GM19397 (cell line): Measurements from ENCODE around the gene MANEA.
A peak's percentile ranks its signal among the peaks of the same experiment; 100 is the strongest.
"Not testable (repeated sequence)": the region's sequence is repeated elsewhere in the genome, so short reads cannot be mapped to it uniquely, and the experiment has no call there.

Experiments used
- ATAC-seq: cut with Tn5 transposase; IDR thresholded peaks from one replicate; pipeline ENCODE4 v1.9.1; 2021; ENCODE audit warnings: mild to moderate bottlenecking, moderate library complexity; ENCODE audit not compliant: unreplicated experiment

MANEA gene, protein sequence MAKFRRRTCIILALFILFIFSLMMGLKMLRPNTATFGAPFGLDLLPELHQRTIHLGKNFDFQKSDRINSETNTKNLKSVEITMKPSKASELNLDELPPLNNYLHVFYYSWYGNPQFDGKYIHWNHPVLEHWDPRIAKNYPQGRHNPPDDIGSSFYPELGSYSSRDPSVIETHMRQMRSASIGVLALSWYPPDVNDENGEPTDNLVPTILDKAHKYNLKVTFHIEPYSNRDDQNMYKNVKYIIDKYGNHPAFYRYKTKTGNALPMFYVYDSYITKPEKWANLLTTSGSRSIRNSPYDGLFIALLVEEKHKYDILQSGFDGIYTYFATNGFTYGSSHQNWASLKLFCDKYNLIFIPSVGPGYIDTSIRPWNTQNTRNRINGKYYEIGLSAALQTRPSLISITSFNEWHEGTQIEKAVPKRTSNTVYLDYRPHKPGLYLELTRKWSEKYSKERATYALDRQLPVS

DNA sequence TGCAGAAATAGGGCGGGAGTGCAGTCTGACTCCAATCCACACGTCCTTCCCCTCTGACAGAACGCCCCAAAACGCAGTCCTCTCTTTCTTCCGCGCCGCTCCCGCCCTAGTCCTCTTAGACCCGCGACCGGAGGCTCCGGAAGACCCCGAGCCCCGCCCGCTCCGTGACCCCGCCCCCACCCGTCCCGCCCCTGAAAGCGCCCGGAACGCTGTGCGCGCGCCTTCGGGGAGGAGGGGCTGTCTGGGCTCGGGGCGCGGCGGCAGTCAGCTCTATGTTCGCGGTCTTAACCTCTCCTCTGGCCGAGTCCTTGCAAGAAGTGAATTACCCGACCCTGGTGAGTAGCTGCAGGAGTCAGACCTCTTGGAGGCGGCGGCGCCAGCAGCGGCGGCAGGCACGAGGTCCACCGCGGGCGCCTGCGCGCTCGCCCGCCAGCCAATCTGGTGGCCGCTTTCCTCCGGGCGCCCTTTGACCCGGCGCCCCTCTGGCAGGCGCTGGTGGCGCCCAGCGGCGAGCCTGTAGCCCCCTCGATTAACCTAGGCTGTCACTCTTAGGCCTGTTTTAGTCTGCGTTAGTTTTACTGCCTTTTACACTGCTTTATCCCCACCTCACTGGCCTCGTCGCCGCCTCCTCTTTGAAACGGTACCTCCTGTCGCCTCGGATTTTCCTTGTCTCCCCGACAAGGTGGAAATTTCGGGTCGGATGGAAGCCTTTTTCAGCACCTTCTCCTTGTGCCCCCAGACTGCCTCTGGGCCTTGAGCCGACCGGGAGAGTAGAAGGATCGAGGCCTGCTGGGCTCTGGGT is at the start of gene MANEA:
Gene MANEA (plus strand): TSS at position 232 of the 802 bp plus-strand sequence. CDS start 8,905 bp downstream, outside the sequence.
- peak; percentile 85 for ATAC-seq

DNA sequence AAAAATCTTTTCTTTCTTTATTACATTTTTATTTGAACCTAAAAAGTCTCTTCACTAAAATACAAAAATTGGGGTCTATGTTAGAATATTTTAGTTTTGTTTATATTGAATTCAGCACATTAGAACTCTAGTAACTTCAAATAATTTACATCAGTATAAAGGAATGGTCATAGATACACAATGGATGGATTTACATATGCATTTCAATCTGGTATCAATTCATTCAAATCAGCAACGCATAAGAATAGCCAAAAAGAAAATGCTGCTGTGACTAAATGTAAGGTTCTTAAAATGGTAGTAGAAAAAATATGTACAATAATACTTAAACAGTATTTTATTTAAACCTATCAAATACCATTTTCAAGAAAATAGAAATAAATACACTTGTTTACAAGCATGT is 47.6 kb upstream of the MANEA start:
- ATAC-seq, result no peak

DNA sequence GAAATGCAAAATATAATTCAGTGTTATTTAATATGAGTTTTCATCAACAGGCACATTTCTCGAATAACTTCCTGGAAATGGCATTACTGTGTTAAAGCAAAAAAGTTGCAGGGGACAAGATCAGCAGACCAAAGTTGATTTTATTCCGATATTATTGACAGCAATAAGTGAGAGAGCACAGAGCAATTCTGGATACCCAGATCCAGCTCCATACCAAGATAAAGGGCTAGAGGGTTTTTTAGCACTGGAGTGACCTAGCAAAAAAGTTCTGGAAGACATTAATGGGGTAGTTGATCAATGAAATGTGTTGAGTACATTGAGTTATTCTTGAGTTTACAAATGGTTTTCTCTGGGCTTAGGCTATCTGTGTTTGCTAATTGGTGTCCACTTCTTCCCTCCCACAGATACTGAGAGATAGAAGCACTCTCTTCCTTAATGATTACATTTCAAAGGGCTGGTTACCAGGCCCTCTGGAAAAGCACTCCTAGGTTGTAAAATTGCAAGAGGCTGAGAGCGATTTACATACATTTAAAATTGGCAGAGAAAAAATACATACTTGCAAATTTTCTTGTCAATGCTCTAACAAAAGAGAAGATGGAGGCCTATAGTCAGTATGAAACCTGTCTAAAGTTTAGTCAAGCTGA is 47.0 kb upstream of the MANEA start:
- ATAC-seq, result no peak

DNA sequence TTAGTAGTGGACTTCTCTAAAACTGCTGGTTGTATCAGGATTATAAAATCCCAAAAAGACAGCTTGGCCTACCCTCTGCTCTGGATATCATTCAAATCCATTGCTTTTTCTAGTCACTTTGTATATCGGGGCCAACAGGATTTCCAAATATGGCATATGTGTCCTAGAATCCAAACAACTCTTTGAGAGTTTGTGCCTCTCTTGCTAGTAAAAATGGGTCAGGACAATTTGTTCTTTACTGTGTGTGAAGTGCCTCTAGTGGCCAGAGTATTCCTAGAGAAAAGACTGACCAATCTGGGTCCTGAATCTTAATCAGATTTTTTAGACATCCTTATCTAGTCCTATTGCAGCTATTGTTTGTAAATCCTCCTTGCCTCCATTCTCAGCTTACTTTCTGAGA is 33.5 kb upstream of the MANEA start:
- ATAC-seq, result no peak

DNA sequence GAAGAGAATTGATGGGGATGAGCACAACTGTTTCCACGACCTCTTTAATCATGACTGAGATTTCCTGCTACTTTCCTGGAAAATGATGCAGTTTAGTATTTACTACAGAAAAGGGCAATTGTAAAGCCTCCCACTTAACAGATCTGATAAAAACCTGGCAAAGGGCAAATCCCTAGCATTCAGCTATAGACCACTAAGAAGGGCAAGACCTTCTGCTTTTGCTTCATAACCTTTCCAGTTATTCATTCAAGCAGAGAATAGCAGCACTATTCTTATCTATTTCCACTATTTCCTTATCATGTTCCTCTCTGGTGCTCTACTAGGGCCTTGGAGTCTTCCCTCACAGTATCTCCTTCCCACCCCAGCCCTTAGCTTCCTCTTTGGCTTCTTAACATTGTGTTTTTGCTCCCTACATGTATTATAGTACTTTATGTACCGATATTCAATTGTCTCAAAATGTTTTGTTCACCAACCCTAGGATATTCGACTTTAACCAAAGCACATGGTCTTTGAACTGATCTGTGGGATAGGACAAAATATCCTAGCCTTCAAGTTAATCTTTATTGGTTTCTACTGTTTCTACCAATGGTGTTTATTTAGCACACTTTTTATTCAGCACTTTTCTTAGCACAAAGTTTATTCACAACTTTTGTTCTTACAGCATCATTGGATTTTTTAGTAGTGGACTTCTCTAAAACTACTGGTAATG is 32.7 kb upstream of the MANEA start:
- ATAC-seq, result no peak

DNA sequence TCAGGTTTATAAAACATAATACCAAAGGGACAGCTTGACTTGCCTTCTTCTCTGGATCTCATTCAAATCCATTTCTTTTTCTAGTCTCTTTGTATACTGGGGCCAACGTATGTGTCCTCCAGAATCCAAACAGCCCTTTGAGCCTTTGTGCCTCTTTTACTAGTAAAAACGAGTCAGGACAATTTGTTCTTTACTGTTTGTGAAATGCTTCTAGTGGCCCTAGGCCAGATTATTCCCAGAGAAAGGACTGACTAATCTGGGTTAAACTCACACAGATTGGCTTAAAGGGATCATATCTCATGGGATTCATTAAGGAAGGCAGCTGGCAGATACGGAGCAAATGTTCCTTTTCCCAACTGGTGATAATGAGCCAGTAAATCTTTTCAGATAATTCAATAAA is 32.1 kb upstream of the MANEA start:
- ATAC-seq, result no peak

DNA sequence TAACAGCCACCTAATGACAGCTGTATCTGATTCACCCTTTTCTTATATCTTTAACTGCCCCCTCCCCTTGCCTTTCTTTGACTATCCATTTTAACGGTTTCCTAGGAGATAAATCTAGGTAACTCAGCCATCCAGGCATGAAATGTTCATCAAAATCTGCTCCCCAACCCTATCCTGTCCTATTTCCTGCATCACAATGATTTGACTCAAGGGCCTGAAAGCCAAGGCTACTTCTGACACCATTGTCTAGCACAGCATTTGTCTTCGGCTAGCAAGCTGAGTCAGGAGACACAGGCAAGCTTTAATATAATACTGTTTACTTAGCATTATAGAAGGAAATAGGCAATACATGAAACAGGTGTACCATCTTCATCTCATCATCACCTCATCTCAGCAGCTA is 31.6 kb upstream of the MANEA start:
- ATAC-seq, result no peak

DNA sequence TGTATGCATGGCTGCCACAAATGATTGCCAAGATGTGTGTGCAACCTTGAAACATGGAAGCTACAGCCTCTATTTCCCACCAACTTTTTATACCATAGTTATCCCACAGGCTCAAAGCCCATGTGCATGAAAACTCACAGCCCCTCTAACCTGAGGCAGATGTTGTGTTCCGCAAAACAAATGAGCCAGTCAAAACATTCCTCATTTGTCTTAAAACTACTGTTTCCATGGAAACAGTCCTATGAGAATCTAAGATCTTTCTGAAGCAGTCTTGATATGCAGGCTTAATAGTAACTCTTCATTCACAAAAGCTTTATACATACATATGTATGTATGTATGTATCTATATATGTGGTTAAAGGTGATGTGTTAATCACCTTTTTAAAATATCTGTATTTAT is 31.2 kb upstream of the MANEA start:
- ATAC-seq, result no peak

DNA sequence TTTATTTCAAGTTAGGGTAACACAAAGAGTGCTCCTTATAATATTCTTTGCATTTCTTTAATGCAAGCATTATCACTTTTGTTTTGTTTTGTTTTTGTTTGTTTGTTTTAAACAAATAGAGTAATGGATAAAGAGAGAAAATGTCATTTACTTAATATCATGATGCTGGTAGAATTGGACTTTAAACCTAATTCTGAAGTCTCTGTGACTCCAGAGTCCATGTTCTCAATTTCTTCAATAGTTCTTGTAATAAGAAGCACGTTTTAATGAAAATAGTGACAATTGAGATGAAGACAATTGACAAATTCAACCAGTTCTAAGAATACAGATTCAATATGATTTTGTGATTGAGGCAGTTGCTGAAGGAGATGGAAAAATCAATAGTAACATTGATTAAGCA is 30.3 kb upstream of the MANEA start:
- ATAC-seq, result no peak

DNA sequence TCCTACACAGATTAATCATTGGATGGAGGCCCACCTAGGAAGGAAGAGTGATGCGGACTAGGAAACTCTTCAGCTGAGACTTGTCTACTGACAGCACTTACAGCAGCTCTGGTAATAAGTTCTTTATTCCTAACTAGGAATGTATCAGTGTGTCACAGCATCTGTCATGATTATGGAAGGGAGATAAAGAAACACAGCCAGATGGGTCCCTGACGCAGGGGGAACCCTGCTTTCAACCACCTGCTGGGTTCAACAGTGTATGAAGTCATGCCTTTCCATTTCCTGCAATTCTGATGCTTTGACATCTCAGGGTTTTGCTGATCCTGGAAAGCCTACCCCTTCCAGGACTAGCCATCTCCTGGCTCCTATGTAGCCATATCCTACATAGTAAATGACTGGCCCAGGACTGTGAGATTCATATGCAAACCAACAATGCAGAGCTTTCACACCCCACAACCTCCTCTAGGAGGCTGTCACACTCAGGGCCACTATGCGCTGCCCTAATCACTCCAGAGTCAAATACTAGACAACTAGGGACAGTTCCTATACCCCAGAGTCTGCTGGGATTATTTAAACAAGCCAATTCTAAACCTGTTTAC is 29.0 kb upstream of the MANEA start:
- no peak for ATAC-seq

DNA sequence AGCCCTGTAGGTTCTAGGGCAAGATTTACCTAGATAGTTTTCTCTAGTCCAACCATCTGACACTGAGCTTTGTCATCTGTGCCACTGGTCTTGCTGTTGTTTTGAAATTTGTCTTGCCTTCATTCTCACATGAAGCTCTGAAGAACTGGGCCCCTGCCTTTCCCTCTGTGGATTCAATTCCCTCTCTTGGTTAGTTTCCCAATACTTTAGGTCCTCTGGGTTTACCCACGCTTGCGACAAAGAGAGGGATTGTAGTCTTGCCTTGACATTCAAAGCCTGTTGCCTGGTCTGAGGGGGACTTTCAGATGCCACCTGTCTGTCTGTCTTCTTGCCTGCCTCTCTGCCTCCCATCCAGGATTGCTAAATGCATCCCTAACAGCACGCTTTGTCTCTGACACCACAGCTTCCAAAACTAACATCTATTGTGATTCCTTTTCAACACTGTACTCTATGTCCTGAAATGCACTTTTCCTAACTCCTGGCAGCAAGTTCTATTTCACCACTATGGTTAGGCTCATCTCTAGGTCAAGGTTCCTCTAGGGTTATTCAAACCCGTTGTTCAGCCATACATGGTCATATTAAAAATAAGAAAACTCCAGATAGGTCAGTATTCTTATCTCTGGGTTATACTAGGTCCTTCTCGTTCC is 25.5 kb upstream of the MANEA start:
- no peak for ATAC-seq

DNA sequence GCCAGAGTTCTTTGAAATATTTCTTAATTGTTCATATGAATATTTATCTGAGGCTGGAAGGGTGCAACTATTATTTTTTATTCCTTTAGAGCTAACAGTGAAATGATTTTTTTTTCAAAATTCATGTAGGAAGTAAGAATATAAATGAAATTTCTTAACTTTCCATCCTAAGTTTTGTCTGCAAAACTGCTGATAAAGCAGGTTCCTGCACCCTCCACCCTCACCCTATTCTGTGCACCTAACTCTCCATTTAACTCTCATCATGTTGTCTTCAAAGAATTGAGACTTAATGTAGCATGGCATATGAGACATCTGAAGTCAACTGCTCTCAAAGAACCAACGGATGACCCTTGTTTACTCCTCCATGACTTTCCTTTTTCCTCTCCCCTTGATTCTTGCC is 23.5 kb upstream of the MANEA start:
- no peak for ATAC-seq

DNA sequence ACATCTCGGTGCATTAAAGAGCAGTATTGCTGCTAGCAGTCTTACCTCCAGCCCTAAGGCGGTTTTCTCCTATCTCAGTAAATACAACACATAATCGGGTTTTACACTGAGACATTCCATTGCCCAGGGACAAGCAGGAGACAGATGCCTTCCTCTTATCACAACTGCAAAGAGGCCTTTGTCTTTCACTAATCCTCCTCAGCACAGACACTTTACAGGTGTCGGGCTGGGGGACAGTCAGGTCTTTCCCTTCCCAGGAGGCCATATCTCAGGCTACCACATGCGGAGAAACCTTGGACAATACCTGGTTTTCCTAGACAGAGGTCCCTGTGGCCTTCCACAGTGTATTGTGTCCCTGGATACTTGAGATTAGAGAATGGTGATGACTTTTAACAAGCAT is 16.4 kb upstream of the MANEA start:
- not testable (repeated sequence) for ATAC-seq

DNA sequence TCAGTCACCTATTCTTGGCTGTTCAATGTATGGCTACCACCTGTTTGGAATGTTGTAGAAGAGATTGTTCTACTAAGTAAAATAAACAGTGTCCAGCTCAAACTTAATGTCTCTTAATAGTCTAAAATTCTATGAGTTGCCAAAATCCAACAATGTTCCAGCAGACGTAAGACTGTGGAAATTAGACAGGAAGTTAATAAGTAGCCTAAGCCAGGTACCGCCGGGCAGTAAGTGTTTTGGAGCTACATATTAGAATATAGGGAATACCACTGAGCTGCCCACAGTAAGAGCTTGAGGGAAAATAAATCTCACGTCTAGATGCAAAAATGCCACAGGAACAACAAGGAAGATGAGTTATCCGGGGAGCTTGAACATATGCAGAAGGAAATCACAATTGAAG is 7.8 kb upstream of the MANEA start:
- no peak for ATAC-seq

DNA sequence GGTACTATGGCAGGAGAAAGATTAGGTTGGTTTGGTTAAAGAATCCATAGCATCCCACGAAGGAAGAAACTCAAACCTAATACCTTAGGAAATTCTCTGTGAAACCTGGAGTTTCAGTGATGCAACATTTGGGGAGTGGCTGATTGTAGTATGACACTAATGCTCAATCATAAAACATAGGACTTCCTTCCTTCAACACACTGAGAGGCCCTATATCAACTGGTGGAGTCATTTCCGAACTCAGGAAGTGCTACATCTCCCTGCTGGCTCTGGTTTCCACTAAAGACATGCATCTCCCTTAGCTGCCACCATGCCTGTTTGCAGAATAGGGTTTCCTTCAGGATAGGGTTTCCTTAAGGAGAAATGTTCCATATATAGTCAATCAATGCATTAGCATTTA is 5.2 kb upstream of the MANEA start:
- ATAC-seq, result no peak

DNA sequence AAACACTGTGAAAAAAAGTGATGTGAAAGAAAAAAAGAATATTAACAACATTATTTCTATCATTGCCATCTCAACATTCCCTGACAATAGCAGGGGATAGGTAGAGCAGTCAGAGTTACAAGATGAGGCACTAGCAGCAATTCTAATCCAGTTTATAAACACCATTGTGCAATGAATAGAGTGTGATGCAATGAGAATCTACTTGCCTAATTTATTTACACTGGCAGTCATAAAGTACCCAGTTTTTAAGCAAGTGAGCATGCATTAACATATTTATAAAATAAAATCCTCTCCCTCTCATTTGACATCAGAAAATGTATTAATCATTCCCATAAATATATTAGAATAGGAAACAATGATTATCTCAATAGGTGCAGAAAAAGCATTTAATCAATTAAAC is 2.5 kb upstream of the MANEA start:
- no peak for ATAC-seq

DNA sequence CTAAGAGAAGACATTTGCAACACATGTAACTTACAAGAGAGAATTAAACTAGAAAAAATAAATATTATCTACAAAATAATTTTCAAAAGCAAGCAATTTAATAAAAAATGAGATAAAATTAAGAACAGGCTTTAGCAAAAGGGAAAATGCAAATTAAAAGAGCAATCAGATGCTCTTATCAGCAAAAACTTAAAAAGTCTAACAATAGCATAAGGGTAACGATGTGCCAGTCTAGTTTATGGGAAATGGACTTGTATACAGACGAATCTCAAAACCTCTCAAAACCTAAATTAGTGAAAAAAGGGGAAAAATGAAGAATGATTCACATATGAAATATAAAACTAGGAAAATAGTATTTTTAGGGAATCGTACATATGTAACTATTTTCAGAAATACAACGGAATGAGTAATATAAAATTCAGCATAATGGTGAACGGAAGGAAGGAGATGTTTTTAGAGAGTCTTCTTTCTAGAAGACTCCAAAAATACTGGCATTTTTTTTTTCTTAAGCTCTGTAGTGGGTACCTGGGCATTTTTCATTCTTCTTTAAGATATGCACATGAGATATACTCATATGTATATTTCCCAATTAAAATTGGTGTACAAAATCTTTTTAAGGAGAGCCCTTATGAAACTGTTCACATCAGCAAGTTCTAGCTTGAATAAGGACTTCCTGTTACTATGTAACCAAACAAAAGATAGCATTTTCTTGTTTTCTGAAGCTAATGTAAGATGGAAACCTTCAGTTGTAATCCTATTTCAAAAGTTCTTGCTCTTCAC is 927 bp upstream of the MANEA start:
- ATAC-seq, result no peak

DNA sequence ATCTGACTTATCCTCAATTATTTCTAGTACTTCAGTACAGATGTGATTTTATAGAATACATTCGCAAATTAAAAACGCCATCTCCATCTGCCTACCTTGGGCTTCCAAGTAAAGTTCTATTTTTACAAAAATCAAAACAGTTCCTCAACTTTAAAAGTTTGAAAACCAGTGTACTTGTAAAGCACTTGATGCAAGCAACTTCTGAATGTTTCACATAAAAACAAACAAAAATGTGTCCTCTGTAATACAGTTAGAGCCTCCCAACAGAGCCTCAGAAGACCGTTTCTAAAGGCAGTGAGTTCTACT is 384 bp upstream of the MANEA start:
- ATAC-seq, result no peak

DNA sequence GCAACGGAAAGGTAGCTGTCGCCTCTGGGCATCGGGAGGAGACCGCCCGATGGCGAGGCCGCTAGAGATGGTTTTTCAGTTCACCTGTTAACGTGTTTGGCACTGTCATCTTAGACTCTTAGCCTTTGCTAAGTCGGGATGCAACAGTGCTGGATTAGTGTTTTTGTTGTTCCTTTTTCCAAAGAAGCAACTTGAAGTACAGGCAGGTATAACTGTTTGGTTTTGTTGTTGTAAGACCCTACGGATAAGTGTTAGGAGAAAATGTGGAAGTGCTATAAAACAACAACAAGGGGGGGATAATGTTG is 723 bp downstream of the MANEA start:
- peak; percentile 19 for ATAC-seq

DNA sequence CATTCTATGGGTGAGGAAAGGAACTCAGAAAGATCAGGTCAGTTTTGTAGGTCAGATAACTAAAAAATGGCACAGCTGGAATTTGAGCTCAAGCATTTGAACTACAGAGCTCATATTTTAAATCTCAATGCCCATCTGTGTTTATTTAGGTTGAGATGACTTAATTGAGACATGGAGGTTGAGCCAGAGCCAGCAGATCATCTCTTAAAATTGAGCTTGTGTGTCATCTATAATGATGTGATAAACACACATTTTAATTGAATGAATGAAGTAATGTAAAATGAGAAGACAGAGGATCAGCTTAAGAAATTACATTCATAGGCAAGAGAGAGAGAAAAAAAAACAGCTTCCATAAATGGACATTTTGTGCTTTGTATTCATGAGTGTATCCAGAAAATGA is 3.7 kb downstream of the MANEA start:
- no peak for ATAC-seq
